GM12875 (cell line): Measurements from ENCODE around the gene EXOC6B.
A peak's percentile ranks its signal among the peaks of the same experiment; 100 is the strongest.

ENCODE experiments used
- H3K4me3 ChIP-seq: one replicate; pipeline ENCODE4 v1.5.1; 2011; ENCODE audit warnings: low read depth, low read length, control low read depth
- CTCF ChIP-seq: IDR thresholded peaks from 2 replicates; pipeline ENCODE4 v1.5.1; 2011; ENCODE audit warnings: low read depth, mild to moderate bottlenecking, control low read depth, inconsistent platforms, low read length, moderate library complexity, borderline replicate concordance; ENCODE audit not compliant: insufficient read depth

Gene EXOC6B

GRCh38 chr2:72619626-72620025 is 206.2 kb downstream of the EXOC6B start:
- no peak overlapping the region for H3K4me3 ChIP-seq
- no peak for TF ChIP-seq CTCF

GRCh38 chr2:72613931-72614330 is 211.9 kb downstream of the EXOC6B start:
- H3K4me3 ChIP-seq, result no peak overlapping the region
- TF ChIP-seq CTCF, result no peak

- TF ChIP-seq CTCF, result no peak
- no peak overlapping the region for H3K4me3 ChIP-seq
Observed at GRCh38 chr2:72612614-72613160, 213.1 kb downstream of the EXOC6B start.

GRCh38 chr2:72607189-72607588 is 218.6 kb downstream of the EXOC6B start:
- TF ChIP-seq CTCF, result no peak
- no peak overlapping the region for H3K4me3 ChIP-seq

- TF ChIP-seq CTCF, result peak; percentile 36; the same call in 1 of the 2 replicates
- no peak overlapping the region for H3K4me3 ChIP-seq
Observed at GRCh38 chr2:72605836-72606442, 219.9 kb downstream of the EXOC6B start.

- H3K4me3 ChIP-seq, result no peak overlapping the region
- TF ChIP-seq CTCF, result no peak
Observed at GRCh38 chr2:72604468-72604867, 221.4 kb downstream of the EXOC6B start.

- H3K4me3 ChIP-seq, result no peak overlapping the region
- TF ChIP-seq CTCF, result no peak
Observed at GRCh38 chr2:72603481-72603880, 222.4 kb downstream of the EXOC6B start.
